Measurements from ENCODE around the gene UNK.

The UNK gene

GRCh38 chr17:75820094-75821080 is 35.8 kb downstream of the UNK start:
- no peak for DNase-seq (ENCODE audit: low spot score)

- DNase-seq (ENCODE audit: low spot score), result no peak
Measured at GRCh38 chr17:75821552-75821951, 36.9 kb downstream of the UNK start.

GRCh38 chr17:75822119-75822799 is 37.7 kb downstream of the UNK start:
- no peak for DNase-seq (ENCODE audit: low spot score)

- DNase-seq (ENCODE audit: low spot score), result no peak
Measured at GRCh38 chr17:75822800-75823166, 38.2 kb downstream of the UNK start.

- DNase-seq (ENCODE audit: low spot score), result no peak
Measured at GRCh38 chr17:75823257-75824041, 38.8 kb downstream of the UNK start.

GRCh38 chr17:75824050-75824552 is 39.5 kb downstream of the UNK start:
- no peak for DNase-seq (ENCODE audit: low spot score)

- DNase-seq (ENCODE audit: low spot score), result no peak
Measured at GRCh38 chr17:75824666-75825065, 40.1 kb downstream of the UNK start.

- DNase-seq (ENCODE audit: low spot score), result no peak
Measured at GRCh38 chr17:75825149-75825552, 40.5 kb downstream of the UNK start.

GRCh38 chr17:75825748-75826370 is 41.3 kb downstream of the UNK start:
- no peak for DNase-seq (ENCODE audit: low spot score)

- DNase-seq (ENCODE audit: low spot score), result no peak
Measured at GRCh38 chr17:75826561-75827307, 42.1 kb downstream of the UNK start.

- peak; percentile 76 for DNase-seq (ENCODE audit: low spot score)
Measured at GRCh38 chr17:75827308-75828075, 42.9 kb downstream of the UNK start.

GRCh38 chr17:75828076-75828400 is 43.4 kb downstream of the UNK start:
- DNase-seq (ENCODE audit: low spot score), result no peak

- DNase-seq (ENCODE audit: low spot score), result no peak
Measured at GRCh38 chr17:75828741-75829140, 44.1 kb downstream of the UNK start.

- no peak for DNase-seq (ENCODE audit: low spot score)
Measured at GRCh38 chr17:75829747-75830146, 45.1 kb downstream of the UNK start.

- DNase-seq (ENCODE audit: low spot score), result no peak
Measured at GRCh38 chr17:75830164-75831031, 45.8 kb downstream of the UNK start.

- DNase-seq (ENCODE audit: low spot score), result no peak
Measured at GRCh38 chr17:75831032-75831571, 46.5 kb downstream of the UNK start.

- no peak for DNase-seq (ENCODE audit: low spot score)
Measured at GRCh38 chr17:75832164-75832651, 47.6 kb downstream of the UNK start.

- no peak for DNase-seq (ENCODE audit: low spot score)
Measured at GRCh38 chr17:75832652-75833400, 48.2 kb downstream of the UNK start.
